AG10803 (cell line): Measurements from ENCODE around the gene CLSTN2.

Experiments used
- DNase-seq: peaks from one replicate; pipeline ENCODE4 v3.0.0; 2010; ENCODE audit warnings: low read depth
- H3K4me3 ChIP-seq: 2 replicates; pipeline ENCODE4 v1.5.1; 2011; ENCODE audit warnings: mild to moderate bottlenecking, low read length, control low read depth
- TF ChIP-seq, protein P1 (sequence below): conservative IDR thresholded peaks from 2 replicates; pipeline ENCODE4 v1.5.1; 2011; ENCODE audit warnings: mild to moderate bottlenecking, low read length, control low read depth, inconsistent platforms

CLSTN2 gene

GRCh38 chr3:140061211-140061610 lies 126.2 kb downstream of the CLSTN2 start:
- no peak for DNase-seq
- H3K4me3 ChIP-seq: no peak overlapping the region
- TF ChIP-seq, protein P1, sequence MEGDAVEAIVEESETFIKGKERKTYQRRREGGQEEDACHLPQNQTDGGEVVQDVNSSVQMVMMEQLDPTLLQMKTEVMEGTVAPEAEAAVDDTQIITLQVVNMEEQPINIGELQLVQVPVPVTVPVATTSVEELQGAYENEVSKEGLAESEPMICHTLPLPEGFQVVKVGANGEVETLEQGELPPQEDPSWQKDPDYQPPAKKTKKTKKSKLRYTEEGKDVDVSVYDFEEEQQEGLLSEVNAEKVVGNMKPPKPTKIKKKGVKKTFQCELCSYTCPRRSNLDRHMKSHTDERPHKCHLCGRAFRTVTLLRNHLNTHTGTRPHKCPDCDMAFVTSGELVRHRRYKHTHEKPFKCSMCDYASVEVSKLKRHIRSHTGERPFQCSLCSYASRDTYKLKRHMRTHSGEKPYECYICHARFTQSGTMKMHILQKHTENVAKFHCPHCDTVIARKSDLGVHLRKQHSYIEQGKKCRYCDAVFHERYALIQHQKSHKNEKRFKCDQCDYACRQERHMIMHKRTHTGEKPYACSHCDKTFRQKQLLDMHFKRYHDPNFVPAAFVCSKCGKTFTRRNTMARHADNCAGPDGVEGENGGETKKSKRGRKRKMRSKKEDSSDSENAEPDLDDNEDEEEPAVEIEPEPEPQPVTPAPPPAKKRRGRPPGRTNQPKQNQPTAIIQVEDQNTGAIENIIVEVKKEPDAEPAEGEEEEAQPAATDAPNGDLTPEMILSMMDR: no peak

DNA sequence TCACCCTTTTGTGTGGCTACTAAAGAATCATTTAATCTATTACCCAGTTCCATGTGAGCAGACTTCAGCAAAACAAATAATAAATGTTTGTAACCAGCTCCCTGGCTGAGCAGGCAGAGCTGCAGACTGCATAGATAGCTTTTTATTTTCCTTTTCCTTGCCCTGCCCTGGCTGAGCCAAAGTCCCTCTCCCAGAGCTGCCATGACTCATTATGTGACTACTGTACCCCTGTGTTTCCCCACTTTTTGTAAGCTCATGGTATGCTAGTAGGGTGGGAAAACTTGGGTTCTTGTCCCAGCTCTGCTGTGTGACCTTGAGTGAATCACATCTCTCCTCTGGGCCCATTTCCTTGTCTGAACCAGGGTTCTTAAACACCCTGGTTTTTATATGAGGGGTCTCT lies 127.5 kb downstream of the CLSTN2 start:
- no peak overlapping the region for H3K4me3 ChIP-seq
- TF ChIP-seq, protein P1: no peak
- no peak for DNase-seq

DNA sequence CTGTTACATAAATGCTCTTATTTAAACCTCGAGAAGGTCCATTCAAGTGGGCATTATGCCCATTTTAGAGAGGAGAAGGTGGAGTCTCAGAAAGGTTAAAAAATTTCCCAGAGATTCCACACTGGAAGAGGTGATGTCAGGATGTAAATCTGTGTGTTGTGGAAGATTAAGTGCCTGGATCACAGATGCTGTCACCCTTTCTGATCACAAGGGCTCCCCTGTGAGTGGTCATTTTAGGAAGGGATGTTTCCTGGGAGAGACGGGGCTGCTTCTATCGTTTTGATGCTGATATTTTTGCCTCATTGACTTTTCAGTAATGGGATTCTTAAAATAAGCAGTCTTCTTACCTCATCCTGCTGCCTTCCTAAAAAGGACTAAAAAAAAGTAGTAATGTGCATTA lies 132.5 kb downstream of the CLSTN2 start:
- TF ChIP-seq, protein P1: no peak
- no peak for DNase-seq

GRCh38 chr3:140068494-140069017 lies 133.6 kb downstream of the CLSTN2 start:
- DNase-seq: no peak
- H3K4me3 ChIP-seq: no peak overlapping the region
- TF ChIP-seq, protein P1: no peak

More for the DNA sequence above, 132.5 kb downstream of the CLSTN2 start:
- no peak overlapping the region for H3K4me3 ChIP-seq

- TF ChIP-seq, protein P1: no peak
These were observed 138.5 kb downstream of the CLSTN2 start for GRCh38 chr3:140073278-140074045.

GRCh38 chr3:140076552-140076951 lies 141.6 kb downstream of the CLSTN2 start:
- no peak overlapping the region for H3K4me3 ChIP-seq
- no peak for DNase-seq
- TF ChIP-seq, protein P1: no peak

More at GRCh38 chr3:140073278-140074045, 138.5 kb downstream of the CLSTN2 start:
- DNase-seq: no peak
- H3K4me3 ChIP-seq: no peak overlapping the region

DNA sequence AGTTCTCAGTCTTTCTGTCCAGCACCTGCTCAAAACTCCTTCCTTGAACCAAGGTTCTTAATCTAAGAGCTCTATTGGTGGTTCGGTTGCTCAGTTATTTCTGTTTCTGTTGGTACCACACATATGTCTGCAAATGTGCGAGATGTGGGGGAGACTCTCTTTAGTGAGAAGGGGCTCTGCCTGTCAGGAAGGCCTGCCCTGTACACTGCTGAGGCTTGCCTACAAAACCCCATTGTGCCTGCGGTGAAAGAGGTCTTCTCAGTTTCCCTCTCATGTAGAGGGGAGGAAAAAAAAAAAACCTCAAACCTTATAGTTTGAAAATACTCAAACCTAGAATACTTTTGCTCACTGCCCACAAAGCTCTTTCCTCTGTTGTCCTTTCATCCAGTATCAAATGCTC lies 142.4 kb downstream of the CLSTN2 start:
- TF ChIP-seq, protein P1: no peak
- H3K4me3 ChIP-seq: no peak overlapping the region
- DNase-seq: no peak
